ENCODE data around the gene LGR5. TPM values are rescaled to one million over a fixed set of nuclear protein-coding genes. Genes with fewer than 3 reads are reported as not detected.

LGR5 gene
- polyA plus RNA-seq, 1 donor (not counting 4 experiments of a cell fraction or from before 2014, with no cell fraction given), result 0.05 TPM

GRCh38 chr12:71610031-71610795 is 170.6 kb downstream of the LGR5 start:
- H3K36me3 ChIP-seq (ENCODE audit: control insufficient read depth in 2 of 2, extremely low read depth in 1 of 2, insufficient read depth in 2 of 2, low read length in 2 of 2), result peaks cover 15 to 19% of the 10 kb centered on the region in 2 experiments
- TF ChIP-seq EZH2 (IDR thresholded peaks at IDR 0.05; ENCODE audit: low read length) (no peak), CTCF (optimal IDR thresholded peaks at IDR 0.05 in 1 of 3, IDR thresholded peaks at IDR 0.05 in 1 of 3, conservative IDR thresholded peaks at IDR 0.05 in 1 of 3; ENCODE audit: extremely low read depth in 1 of 3, insufficient read depth in 2 of 3, low read length in 3 of 3) (no peak)

GRCh38 chr12:71621938-71622337 is 182.3 kb downstream of the LGR5 start:
- dilution Hi-C loops (cut with MboI; ENCODE audit: extremely low pct_ligation_motif_present, low sequenced_read_pairs), result no loop called here
- no peak for TF ChIP-seq EZH2 (IDR thresholded peaks at IDR 0.05; ENCODE audit: low read length)
- no peak for TF ChIP-seq CTCF (optimal IDR thresholded peaks at IDR 0.05 in 1 of 3, IDR thresholded peaks at IDR 0.05 in 1 of 3, conservative IDR thresholded peaks at IDR 0.05 in 1 of 3; ENCODE audit: extremely low read depth in 1 of 3, insufficient read depth in 2 of 3, low read length in 3 of 3)
- Histone ChIP-seq H3K27ac (ENCODE audit: control insufficient read depth, insufficient read depth, low read length) (no peak overlapping the region), H3K9me3 (ENCODE audit: control insufficient read depth, low read depth, low read length) (no peaks in the 10 kb centered on the region), H3K9me1 (ENCODE audit: control insufficient read depth, extremely low read depth, insufficient read depth, low read length) (no peaks in the 10 kb centered on the region), H2AFZ (ENCODE audit: control insufficient read depth, low read length) (no peak overlapping the region), H3K4me3 (ENCODE audit: control insufficient read depth in 2 of 3, extremely low read depth in 1 of 3, insufficient read depth in 2 of 3, low read depth in 1 of 3, low read length in 3 of 3) (no peak overlapping the region), H3K36me3 (ENCODE audit: control insufficient read depth in 2 of 2, extremely low read depth in 1 of 2, insufficient read depth in 2 of 2, low read length in 2 of 2) (peaks cover 30 to 32% of the 10 kb centered on the region in 2 experiments), H3K9ac (ENCODE audit: control insufficient read depth, extremely low read depth, insufficient read depth, low read length) (no peak overlapping the region), H3K4me1 (ENCODE audit: control insufficient read depth, extremely low read depth, insufficient read depth, low read length) (no peaks in the 10 kb centered on the region), H3K79me2 (ENCODE audit: control insufficient read depth, insufficient read depth, low read length) (peaks cover 4% of the 10 kb centered on the region), H3K27me3 (ENCODE audit: control insufficient read depth, extremely low read depth, insufficient read depth, low read length) (no peaks in the 10 kb centered on the region), H4K20me1 (ENCODE audit: control insufficient read depth, extremely low read depth, insufficient read depth, low read length) (no peaks in the 10 kb centered on the region), H3K4me2 (ENCODE audit: control insufficient read depth, extremely low read depth, insufficient read depth, low read depth, low read length) (no peak overlapping the region)
- FAIRE-seq (no peak), DNase-seq (ENCODE audit: low read depth, low spot score) (no peak)

More at GRCh38 chr12:71610031-71610795, 170.6 kb downstream of the LGR5 start:
- Histone ChIP-seq H4K20me1 (ENCODE audit: control insufficient read depth, extremely low read depth, insufficient read depth, low read length) (no peaks in the 10 kb centered on the region), H3K9me1 (ENCODE audit: control insufficient read depth, extremely low read depth, insufficient read depth, low read length) (no peaks in the 10 kb centered on the region), H2AFZ (ENCODE audit: control insufficient read depth, low read length) (no peak overlapping the region), H3K27me3 (ENCODE audit: control insufficient read depth, extremely low read depth, insufficient read depth, low read length) (no peaks in the 10 kb centered on the region), H3K79me2 (ENCODE audit: control insufficient read depth, insufficient read depth, low read length) (no peaks in the 10 kb centered on the region), H3K9me3 (ENCODE audit: control insufficient read depth, low read depth, low read length) (no peaks in the 10 kb centered on the region), H3K27ac (ENCODE audit: control insufficient read depth, insufficient read depth, low read length) (no peak overlapping the region), H3K9ac (ENCODE audit: control insufficient read depth, extremely low read depth, insufficient read depth, low read length) (no peak overlapping the region), H3K4me1 (ENCODE audit: control insufficient read depth, extremely low read depth, insufficient read depth, low read length) (no peaks in the 10 kb centered on the region), H3K4me2 (ENCODE audit: control insufficient read depth, extremely low read depth, insufficient read depth, low read depth, low read length) (no peak overlapping the region), H3K4me3 (ENCODE audit: control insufficient read depth in 2 of 3, extremely low read depth in 1 of 3, insufficient read depth in 2 of 3, low read depth in 1 of 3, low read length in 3 of 3) (no peak overlapping the region)
- DNase-seq (ENCODE audit: low read depth, low spot score), result no peak
- dilution Hi-C loops (cut with MboI; ENCODE audit: extremely low pct_ligation_motif_present, low sequenced_read_pairs), result no loop called here
- FAIRE-seq, result no peak
